SW 1271 (cell line): ENCODE data around the gene SULT1A1.
A peak's percentile ranks its signal among the peaks of the same experiment; 100 is the strongest.
"Not testable (repeated sequence)": the region's sequence is repeated elsewhere in the genome, so short reads cannot be mapped to it uniquely, and the experiment has no call there.

Experiments used
- DNase-seq, 2 experiments: peaks; one replicate each; lab custom pipeline; 2025; lab: John Stamatoyannopoulos, UW

The SULT1A1 gene

DNA sequence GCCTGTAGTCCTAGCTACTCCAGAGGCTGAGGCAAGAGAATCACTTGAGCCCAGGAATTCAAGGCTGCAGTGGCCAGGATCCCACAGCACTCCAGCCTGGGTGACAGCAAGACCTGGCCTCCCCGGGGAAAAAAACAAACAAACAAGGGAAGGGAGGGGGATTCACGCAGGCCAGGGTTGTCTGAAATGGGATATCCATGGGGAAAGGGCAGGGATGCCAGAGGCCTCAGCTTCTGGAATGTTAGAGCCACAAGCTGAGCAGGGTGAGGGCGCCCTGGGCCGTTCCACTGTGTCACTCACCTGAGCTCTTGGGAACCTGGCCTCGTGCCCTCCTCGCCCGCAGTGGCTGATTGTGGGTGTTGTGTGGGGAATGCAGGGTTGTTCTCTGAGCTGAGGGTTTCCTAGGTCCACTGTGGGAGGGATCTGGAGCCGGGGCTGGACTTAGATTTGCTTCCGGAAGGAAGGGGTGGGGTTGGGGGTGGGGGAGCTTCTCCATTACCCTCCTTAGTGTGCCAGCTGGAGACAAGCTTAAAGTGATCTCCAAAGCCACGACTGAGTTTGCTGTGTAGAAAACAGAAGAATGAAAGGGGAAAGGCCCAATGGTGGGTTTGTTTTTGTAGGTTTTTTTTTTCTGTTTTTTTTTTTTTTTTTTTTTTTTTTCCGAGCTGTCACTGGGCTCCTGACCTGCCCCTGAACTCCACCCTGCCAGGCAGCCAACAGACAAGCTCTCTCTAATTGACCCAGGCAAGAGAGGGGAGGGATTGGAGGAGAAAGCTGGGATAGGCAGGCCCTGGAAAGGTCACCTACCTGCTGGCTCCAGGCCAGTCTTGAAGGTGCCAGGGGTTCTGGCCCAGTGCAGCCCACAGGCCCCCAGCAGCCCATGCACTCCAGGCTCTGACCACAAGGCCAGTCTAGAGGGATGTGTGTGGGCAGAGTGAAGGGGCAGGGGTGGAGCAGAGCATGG lies at the start of gene SULT1A1:
Gene SULT1A1 (minus strand): TSS at position 414 of the 964 bp plus-strand sequence. CDS start 1,189 bp downstream, outside the sequence.
- DNase-seq: no peak

- DNase-seq: not testable (repeated sequence)
Measured at GRCh38 chr16:28639959-28640358, 30.1 kb upstream of the SULT1A1 start.

- DNase-seq: not testable (repeated sequence)
Measured at GRCh38 chr16:28638359-28638758, 28.5 kb upstream of the SULT1A1 start.

GRCh38 chr16:28637765-28638164 lies 27.9 kb upstream of the SULT1A1 start, which contains the start of gene NPIPB8:
TSS of gene NPIPB8 (plus strand) at chr16:28638065. CDS start at chr16:28638361, 296 bp downstream.
- not testable (repeated sequence) for DNase-seq

DNA sequence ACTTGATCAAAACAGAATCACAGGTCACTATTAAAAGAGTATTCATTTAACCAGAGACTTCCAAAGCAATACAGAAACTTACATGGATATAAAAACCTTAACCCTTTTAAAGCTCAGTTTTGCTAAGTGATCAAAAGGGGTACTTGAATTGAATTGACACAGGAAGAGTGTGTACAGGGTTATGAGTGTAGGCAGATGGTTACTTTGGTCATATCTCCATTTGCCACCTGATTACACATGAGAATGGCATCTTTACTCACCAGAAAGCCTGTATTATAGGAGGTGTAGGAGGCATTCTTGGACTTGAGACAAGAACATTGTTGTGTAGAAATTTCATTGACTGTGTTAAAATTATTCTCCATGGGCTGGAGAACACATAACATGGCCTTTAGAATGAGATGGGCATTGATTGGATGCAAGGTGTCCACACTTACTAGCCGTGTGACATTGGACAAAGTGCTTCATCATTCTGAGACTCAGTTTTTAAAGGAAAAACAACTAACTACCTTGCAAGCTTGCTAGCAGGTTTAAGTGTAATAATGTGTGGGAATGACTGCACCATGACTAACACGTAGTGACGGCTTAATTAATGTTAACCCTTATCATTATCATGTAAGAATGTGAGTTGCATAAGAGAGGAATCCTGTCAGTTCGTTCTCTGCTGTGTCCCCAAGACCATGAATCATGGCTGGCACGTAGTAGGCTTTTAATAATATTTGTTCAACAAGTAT lies 26.4 kb upstream of the SULT1A1 start:
- DNase-seq: peak; percentile 28 to 66

DNA sequence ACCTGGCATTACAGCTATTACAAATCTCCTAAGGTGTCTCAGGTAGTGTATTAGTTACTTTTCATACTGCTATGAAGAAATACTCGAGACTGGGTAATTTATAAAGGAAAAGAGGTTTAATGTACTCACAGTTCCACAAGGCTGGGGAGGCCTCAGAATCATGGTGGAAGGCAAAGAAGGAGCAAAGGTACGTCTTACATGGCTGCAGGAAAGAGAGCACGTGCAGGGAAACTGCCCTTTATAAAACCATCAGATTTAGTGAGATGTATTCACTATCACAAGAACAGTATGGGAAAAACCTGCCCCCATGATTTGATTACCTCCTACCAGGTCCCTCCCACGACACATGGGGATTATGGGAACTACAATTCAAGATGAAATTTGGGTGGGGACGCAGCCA lies 21.1 kb upstream of the SULT1A1 start:
- not testable (repeated sequence) for DNase-seq

GRCh38 chr16:28623172-28623711 lies 13.4 kb upstream of the SULT1A1 start:
- DNase-seq: no peak

- not testable (repeated sequence) for DNase-seq
Measured at GRCh38 chr16:28622532-28623171, 12.8 kb upstream of the SULT1A1 start.

- no peak for DNase-seq
Measured at GRCh38 chr16:28621481-28622155, 11.8 kb upstream of the SULT1A1 start.

GRCh38 chr16:28620316-28620715 lies 10.5 kb upstream of the SULT1A1 start:
- not testable (repeated sequence) for DNase-seq

DNA sequence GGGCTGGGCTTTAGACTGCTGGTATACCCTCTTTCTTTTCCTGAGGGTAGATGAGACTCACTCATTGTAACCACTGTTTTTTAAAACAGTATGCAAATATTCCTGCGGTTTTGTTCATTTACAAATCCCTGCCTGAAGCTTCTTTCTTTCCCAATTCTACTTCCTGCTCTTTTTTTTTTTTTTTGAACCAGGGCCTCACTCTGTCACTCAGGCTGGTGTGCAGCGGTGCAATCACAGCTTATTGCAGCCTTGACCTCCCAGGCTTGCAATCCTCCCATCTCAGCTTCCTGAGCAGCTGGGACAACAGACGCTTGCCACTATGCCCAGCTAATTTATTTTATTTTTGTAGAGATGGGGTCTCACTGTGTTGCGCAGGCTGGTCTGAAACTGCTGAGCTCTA lies 8.0 kb upstream of the SULT1A1 start:
- DNase-seq: no peak

DNA sequence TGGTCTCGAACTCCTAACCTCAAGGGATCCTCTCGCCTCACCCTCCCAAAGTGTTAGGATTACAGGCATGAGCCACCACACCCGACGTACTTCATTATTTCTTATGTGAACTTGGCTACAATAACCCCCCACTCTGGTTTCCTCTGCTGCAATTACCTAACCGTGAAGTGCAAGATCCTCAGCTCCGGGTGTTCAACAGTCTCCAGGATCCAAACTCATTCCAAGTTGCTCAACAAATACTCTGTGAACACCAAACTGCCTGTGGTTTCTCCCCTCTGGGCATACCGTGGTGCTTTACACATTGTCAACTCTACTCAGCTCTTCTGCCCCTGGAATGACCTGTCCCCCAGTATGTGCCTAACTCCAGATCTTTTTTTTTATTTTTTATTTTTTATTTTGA lies 6.8 kb upstream of the SULT1A1 start:
- DNase-seq: no peak

GRCh38 chr16:28616224-28616577 lies 6.4 kb upstream of the SULT1A1 start:
- not testable (repeated sequence) for DNase-seq

GRCh38 chr16:28615486-28616223 lies 5.8 kb upstream of the SULT1A1 start:
- DNase-seq: peak in 1 of 2 experiments; percentile 64

DNA sequence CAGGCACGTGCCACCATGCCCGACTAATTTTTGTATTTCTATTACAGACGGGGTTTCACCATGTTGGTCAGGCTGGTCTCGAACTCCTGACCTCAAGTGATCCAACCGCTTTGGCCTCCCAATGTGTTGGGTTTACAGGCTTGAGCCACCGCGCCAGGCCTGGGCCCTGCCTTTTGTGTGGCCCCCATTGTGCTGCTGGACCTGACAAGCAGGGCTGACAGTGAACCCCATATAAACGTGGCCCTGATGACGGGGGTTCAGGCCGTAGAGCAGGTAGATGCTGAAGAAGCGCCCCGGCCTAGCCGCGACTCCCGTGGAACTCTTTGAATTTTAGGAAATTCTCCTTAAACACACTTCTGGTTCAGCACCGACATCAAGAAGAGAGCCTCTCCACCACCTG lies 4.7 kb upstream of the SULT1A1 start:
- DNase-seq: not testable (repeated sequence)

DNA sequence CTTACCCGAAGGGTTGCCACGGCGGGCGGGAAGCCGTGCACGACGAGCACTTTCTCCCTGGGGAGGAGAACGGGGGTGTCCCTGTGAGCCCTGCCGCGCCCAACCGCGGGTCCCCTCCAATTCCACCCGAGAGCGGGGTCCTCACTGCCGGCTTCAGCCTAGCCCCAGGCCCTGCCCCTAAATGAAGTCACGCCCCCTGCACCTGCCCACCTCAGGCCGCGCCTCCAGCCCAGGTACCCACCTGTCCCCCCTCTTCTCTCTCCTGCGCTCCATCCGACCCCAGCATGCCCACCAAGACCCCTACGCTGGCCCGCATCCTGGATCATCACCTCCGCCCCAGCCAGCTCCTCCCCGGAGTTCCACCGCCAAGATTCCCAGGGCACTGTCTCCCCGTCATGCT lies 4.1 kb upstream of the SULT1A1 start:
- DNase-seq: not testable (repeated sequence)

DNA sequence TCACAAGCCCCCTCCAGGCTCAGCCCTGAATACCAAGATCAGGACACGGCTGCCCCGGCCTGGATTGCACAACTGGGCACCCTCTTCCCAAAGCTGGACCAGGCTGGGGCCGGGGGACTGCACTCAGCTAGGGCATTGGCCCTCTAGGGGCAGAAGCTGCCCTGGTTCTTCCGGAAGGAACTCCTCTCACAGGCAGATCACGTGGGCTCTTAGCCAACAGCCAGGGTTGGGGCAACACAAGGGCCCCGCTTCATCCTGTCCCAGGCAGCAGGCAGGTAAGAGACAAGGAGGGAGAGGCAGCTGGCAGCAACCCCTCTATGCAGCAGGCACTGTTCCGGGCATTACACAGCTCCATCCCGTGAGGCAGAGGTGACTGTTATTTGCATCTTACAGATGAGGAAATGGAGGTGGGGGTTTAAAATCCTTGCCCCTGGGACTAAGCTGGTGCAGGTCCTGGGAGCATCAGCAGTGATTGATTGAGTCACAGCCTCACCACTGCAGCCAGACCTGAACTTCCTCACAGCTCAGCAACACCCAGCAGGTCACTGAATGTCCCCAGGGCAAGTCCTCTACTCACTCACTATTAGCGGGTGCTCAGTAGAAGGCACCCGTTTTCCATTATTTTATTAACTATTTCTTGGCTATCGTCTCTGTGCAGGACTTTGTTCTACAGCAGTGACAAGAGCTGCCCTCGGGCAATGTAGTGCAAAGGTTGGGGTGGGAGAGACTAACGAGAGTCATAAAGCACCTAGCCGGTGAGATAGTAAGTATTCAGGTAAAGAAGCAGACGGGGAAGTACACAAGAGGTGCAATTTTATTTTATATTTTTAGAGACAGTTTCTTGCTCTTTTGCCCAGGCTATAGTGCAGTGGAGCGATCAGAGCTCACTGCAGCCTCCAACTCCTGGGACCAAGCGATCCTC lies 2.8 kb upstream of the SULT1A1 start:
- not testable (repeated sequence) for DNase-seq

DNA sequence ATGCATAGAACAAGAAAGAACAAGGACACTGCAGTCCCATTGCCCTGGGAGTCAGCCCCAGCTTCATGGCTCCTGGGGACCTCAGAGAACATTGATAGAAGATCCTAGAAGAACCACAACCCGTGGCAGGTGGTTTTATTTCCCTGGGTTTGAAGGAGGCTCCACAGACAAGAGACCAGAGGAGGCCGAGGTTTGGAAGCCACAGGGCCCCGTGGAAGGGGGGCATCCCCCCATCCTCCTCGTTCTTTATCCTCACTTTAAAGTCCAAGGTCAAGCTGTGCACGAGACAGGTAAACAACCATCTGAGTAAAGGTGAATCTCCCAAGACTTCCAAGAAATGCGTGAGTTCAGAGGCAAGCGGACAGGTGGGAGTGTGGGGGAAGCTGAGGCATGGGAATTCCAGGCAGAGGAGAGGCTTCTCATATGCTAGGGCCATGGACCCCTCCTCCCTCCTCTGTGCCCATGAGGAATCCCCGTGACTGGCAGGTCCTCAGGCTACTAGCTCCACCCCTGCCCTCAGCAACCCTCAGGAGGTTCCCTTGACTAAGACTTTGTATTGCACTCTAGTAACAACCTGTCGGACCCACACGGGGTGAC lies 849 bp upstream of the SULT1A1 start:
- DNase-seq: no peak
